BLaER1 (cell line): ENCODE results near the gene AK1.
A peak's percentile ranks its signal among the peaks of the same experiment; 100 is the strongest.
"Not testable (repeated sequence)": the region's sequence is repeated elsewhere in the genome, so short reads cannot be mapped to it uniquely, and the experiment has no call there.

ENCODE experiments used
- H3K27ac ChIP-seq: shearing (Covaris generic); formaldehyde crosslinking; 2 replicates; pipeline ENCODE4 v1.8.1; 2022
- H3K27me3 ChIP-seq: shearing (Covaris generic); formaldehyde crosslinking; 2 replicates; pipeline ENCODE4 v1.8.1; 2022
- H3K36me3 ChIP-seq: shearing (Covaris generic); formaldehyde crosslinking; 2 replicates; pipeline ENCODE4 v1.8.1; 2022
- H3K4me1 ChIP-seq: shearing (Covaris generic); formaldehyde crosslinking; 2 replicates; pipeline ENCODE4 v1.8.1; 2022
- H3K4me2 ChIP-seq: shearing (Covaris generic); formaldehyde crosslinking; 2 replicates; pipeline ENCODE4 v1.8.1; 2022
- H3K4me3 ChIP-seq: shearing (Covaris generic); formaldehyde crosslinking; 2 replicates; pipeline ENCODE4 v1.8.1; 2022
- H3K9ac ChIP-seq: shearing (Covaris generic); formaldehyde crosslinking; 2 replicates; pipeline ENCODE4 v1.8.1; 2022
- H3K9me3 ChIP-seq: shearing (Covaris generic); formaldehyde crosslinking; 2 replicates; pipeline ENCODE4 v1.8.1; 2022
- H4K20me1 ChIP-seq: shearing (Covaris generic); formaldehyde crosslinking; 2 replicates; pipeline ENCODE4 v1.8.1; 2022
- Cebpa-rat ChIP-seq: shearing (Covaris generic); IDR thresholded peaks from 2 replicates; pipeline ENCODE4 v1.8.1; 2022

The AK1 gene

DNA sequence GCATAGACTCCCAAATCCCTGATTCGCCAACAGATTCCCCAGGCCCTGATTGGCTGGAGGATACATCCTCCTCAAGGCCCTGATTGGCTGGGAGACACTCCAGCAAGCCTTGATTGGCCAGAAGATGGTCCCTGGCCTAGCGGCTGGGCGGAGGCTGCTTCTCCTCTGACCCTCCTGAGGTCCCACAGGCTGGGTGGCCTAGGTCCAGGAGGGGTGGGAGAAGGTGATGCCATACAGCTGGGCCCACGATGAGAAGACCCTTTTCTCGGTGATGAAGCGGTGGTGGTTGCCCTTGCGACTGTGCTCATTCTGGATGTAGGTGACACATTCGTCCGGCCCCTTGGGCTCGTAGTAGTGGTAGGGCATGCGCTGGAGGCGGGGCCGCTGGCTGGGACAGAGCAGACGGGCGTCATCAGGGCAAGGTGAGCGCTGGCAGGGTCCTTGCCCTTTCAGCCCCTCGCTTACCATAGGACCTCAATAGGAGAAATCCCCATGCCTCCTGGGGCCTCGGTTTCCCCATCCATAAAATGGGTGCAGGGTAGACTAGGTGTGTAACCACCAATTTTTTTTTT lies 9.0 kb upstream of the AK1 start:
- H3K27ac ChIP-seq: peak overlapping the region; percentile 88

DNA sequence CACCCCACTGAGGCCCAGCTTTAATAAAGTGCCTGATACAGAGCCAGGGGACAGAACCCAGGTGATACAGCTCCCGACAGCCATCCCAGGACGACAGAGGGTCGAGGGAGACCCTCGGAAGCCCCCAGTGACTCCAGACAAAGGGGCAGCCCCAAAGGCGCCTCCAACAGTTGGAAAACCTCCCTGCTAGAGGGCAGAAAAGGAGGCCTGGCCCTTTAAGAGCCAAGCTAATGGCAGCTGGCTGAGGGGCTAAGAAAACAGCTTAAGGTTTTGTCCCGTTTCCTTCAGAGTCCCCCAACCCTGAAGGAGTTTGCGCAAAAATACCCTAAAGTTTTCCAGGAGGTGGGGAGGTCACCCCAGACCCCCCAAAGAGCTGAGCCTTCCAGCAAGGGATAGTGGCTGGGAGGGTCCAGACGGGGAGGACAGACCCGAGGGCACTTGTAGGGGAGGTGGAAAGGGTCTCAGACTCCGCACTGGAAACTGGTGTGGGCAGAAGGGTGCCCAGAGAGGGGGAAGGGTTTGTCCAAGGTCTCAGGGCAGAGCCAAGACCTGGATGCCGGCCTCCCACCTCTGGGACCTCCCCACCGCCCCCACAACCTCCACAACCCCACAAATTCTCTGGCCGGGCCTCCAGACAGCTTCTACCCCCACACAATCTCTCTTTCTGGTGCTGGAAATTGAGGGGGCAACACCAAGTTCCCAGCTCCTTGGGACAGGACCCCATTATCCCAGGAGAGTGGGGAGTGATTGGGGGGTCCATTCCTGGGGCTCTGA lies 8.2 kb upstream of the AK1 start:
- peak overlapping the region; percentile 88 for H3K27ac ChIP-seq

More for the DNA sequence above, 9.0 kb upstream of the AK1 start:
- Histone ChIP-seq H3K36me3 (peaks cover 33% of the 10 kb centered on the region), H3K4me1 (peaks cover 88% of the 10 kb centered on the region), H3K9ac (peak overlapping the region; percentile 79), H4K20me1 (no peaks in the 10 kb centered on the region), H3K4me2 (peak overlapping the region; percentile 85), H3K9me3 (no peaks in the 10 kb centered on the region), H3K27me3 (no peaks in the 10 kb centered on the region), H3K4me3 (peak overlapping the region; percentile 28; the same call in 1 of the 2 replicates)
- TF ChIP-seq Cebpa-rat: no peak

DNA sequence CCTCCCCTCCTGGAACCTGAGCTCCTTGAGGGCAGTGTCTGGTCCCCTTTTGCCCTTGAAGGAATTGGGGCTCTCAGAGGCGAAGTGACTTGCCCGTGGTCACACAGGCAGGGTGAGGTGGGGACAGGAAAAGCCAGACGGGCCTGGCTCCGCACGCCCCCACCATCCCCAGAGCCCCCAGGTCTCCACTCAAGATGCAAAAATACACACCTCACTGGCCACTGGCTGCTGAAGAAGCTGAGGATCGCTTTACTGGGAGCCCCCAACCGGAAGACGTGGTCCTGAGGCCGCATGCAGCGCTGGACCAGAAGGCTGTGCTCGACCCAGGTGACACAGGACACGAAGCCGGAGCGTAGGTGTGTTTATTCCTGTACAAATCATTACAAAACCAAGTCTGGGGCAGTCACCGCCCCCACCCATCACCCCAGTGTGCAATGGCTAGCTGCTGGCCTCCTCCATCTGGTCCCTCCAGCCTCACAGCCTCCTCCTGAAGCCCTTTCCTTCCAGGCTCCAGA lies 7.6 kb upstream of the AK1 start:
- Histone ChIP-seq H3K27me3 (no peaks in the 10 kb centered on the region), H3K4me3 (peak overlapping the region; percentile 28), H3K4me2 (peak overlapping the region; percentile 85), H3K9me3 (no peaks in the 10 kb centered on the region), H3K4me1 (peaks cover 99% of the 10 kb centered on the region), H3K36me3 (peaks cover 19% of the 10 kb centered on the region), H3K9ac (peak overlapping the region; percentile 79), H4K20me1 (no peaks in the 10 kb centered on the region), H3K27ac (peak overlapping the region; percentile 88)
- TF ChIP-seq Cebpa-rat: no peak

More for the DNA sequence above, 8.2 kb upstream of the AK1 start:
- Histone ChIP-seq H3K4me1 (peaks cover 96% of the 10 kb centered on the region), H3K27me3 (no peaks in the 10 kb centered on the region), H3K4me2 (peak overlapping the region; percentile 85), H3K9me3 (no peaks in the 10 kb centered on the region), H4K20me1 (no peaks in the 10 kb centered on the region), H3K36me3 (peaks cover 25% of the 10 kb centered on the region), H3K4me3 (peak overlapping the region; percentile 28), H3K9ac (peak overlapping the region; percentile 79)
- TF ChIP-seq Cebpa-rat: no peak

DNA sequence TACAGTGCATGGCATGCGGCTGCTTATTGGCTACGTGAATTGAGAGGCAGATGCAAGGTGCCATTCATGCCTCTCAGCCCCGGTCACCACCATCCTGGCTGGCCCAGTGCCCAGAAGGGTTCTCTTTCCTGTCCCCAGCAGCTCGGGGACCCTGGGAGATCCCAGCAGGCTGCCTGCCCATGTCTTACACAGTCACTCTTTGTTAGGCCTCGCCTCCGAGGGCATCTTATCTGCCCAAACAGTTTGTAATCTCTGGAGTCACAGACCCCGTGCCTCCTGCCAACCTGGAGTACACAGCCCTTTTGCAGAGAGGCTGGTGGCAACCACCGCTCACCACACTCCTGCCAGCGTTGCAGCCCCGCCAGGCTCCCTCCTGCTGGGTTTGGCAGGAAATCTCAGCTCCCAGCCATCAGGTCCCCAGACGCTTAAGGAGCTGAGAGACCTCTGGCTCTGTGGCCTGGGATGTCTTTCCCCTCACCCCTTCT lies 7.0 kb upstream of the AK1 start:
- no peak for TF ChIP-seq Cebpa-rat
- Histone ChIP-seq H3K4me1 (peaks cover 99% of the 10 kb centered on the region), H3K27ac (peak overlapping the region; percentile 88), H3K9me3 (no peaks in the 10 kb centered on the region), H3K4me3 (peak overlapping the region; percentile 28), H3K9ac (peak overlapping the region; percentile 79), H3K27me3 (no peaks in the 10 kb centered on the region), H4K20me1 (no peaks in the 10 kb centered on the region), H3K4me2 (peak overlapping the region; percentile 85), H3K36me3 (peaks cover 13% of the 10 kb centered on the region)

DNA sequence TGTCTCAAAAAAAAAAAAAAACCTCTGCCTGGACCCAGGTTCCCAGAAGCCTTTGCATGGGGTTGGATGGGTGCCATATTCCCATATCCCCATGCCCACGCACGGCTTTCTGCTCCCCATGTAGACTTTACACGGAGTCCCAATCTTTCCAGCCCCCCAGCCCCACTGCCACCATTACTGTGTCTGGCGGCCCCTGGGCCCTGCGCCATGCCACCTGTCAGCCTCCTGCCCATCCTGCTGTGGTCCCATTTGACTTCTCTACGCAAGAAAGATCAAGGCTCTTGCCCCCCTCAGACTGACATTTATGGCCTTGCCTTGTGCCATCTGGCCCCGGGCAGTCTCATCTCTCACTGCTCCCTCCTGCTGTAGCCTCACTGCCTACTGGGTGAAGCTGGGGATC lies 6.5 kb upstream of the AK1 start:
- TF ChIP-seq Cebpa-rat: no peak
- H3K4me3 ChIP-seq: 0 out of 2 replicates have a peak overlapping the region, but pooled peaks have one; percentile 28
- peak overlapping the region; percentile 79 for H3K9ac ChIP-seq
- no peaks in the 10 kb centered on the region for H4K20me1 ChIP-seq
- no peaks in the 10 kb centered on the region for H3K9me3 ChIP-seq
- peak overlapping the region; percentile 85 for H3K4me2 ChIP-seq
- H3K36me3 ChIP-seq: peaks cover 10% of the 10 kb centered on the region
- no peaks in the 10 kb centered on the region for H3K27me3 ChIP-seq
- H3K27ac ChIP-seq: peak overlapping the region; percentile 88
- H3K4me1 ChIP-seq: peaks cover 99% of the 10 kb centered on the region

DNA sequence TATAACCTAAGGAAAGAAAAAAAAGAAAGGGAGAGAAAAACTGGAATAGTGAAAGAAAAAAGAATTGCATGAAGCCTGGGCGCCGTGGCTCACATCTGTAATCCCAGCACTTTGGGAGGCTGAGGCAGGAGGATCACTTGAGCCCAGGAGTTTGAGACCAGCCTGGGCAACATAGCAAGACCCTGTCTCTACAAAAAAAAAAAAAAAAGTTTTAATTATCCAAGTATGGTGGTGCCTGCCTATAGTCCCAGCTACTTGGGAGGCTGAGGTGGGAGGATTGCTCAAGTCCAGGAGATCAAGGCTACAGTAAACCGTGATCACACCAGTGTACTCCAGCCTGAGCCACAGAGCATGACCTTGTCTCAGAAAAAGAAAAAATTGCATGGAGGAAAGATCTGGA lies 4.2 kb upstream of the AK1 start:
- Histone ChIP-seq H3K27ac (peak overlapping the region; percentile 88), H3K4me2 (peak overlapping the region; percentile 85; the same call in 1 of the 2 replicates), H3K4me1 (peaks cover 98% of the 10 kb centered on the region), H3K27me3 (peaks cover 21% of the 10 kb centered on the region)
- H3K9me3 ChIP-seq, H3K36me3 ChIP-seq, H4K20me1 ChIP-seq, H3K9ac ChIP-seq, H3K4me3 ChIP-seq: not testable (repeated sequence)

DNA sequence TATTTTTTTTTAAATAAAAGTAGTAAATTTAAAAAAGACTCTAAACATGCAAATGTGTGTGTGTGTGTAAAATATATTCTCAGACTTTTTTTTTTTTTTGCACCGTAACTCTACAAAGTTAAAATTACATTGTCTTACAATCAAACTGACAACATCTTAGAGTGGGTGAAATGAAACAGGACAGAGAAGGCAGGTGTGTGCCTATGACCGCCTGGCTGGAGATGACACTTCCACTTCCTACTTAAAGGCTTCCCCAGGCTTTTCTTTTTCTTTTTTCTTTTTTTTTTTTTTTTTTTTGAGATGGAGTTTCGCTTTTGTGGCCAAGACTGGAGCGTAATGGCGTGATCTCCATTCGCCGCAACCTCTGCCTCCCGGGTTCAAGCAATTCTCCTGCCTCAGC lies 2.7 kb upstream of the AK1 start:
- peaks cover 98% of the 10 kb centered on the region for H3K4me1 ChIP-seq
- H4K20me1 ChIP-seq: no peaks in the 10 kb centered on the region
- H3K9ac ChIP-seq: no peak overlapping the region
- H3K27me3 ChIP-seq: peaks cover 23% of the 10 kb centered on the region
- H3K4me2 ChIP-seq: peak overlapping the region; percentile 78
- H3K27ac ChIP-seq: no peak overlapping the region
- no peak for TF ChIP-seq Cebpa-rat
- H3K4me3 ChIP-seq: no peak overlapping the region
- no peaks in the 10 kb centered on the region for H3K36me3 ChIP-seq
- H3K9me3 ChIP-seq: no peaks in the 10 kb centered on the region

DNA sequence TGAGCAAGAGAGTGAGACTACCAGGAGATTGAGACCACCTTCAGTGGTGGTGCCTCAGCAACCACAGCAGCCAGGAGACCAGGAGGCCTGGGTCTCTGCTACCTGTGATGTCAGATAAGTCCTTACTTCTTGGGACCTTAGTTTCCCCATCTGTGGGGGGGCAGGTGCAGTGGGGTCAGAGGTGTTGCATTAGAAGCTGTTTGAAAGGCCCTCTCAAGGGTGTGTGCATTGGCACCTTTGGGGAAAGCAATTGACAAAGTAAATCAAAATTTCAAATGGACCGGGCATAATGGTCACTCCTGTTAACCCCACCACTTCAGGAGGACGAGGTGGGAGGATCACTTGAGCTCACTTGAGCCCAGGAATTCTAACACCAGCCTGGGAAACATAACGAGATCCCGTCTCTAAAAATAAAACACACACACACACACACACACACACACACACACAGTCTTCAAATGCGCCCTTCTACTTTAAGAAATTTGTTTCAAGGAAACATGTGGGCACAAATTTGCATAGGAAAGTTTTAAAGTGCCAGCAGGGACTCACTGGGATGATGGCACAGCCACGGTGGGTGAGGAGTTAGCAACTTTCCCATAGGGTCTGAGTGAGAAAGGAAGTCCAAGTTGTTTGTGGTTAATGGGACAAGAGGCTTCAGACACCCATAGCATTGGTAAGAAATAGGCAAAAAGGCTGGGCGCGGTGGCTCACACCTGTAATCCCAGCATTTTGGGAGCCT lies 1.3 kb upstream of the AK1 start:
- Histone ChIP-seq H3K9ac (no peak overlapping the region), H3K27me3 (peaks cover 23% of the 10 kb centered on the region), H3K4me1 (peaks cover 98% of the 10 kb centered on the region), H3K27ac (no peak overlapping the region), H3K4me2 (peak overlapping the region; percentile 78), H4K20me1 (no peaks in the 10 kb centered on the region), H3K36me3 (no peaks in the 10 kb centered on the region), H3K4me3 (no peak overlapping the region), H3K9me3 (no peaks in the 10 kb centered on the region)
- TF ChIP-seq Cebpa-rat: no peak

DNA sequence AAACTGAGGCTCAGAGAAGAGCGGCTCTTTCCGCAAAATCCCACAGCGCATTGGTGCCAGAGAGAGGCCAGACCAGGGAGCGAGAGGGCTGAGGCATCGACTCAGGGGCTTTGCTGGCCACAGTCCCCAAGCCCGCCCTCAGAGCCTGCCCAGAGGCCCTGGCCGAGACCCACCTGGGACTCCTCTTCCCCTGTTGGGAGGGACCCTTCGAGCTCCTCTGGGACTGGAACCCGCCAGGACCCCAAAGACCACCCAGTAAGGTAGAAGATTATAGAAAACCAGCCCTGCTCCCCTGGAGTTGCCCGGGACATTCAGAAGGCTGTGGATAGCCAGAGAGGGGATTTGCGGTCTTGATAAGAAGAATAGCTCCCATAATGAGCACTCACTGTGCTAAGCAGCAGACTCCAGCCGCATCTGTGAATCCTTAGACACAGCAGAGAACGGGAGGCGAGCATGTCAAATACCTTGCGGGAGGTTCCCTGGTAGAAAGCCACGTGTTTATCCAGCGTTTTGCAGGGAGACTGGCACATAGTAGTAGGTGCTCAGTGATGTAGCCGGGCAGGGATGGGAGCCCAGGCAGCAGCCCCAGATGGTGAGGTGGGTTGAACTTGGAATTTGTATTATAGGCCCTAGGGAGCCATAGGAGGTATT lies 651 bp upstream of the AK1 start:
- no peaks in the 10 kb centered on the region for H3K36me3 ChIP-seq
- H3K4me2 ChIP-seq: peak overlapping the region; percentile 78
- no peak overlapping the region; the same call in 1 of the 2 replicates for H3K9ac ChIP-seq
- peak overlapping the region; percentile 55 for H3K4me3 ChIP-seq
- H4K20me1 ChIP-seq: no peaks in the 10 kb centered on the region
- H3K27ac ChIP-seq: peak overlapping the region; percentile 26; the same call in 1 of the 2 replicates
- H3K27me3 ChIP-seq: peaks cover 23% of the 10 kb centered on the region
- peaks cover 98% of the 10 kb centered on the region for H3K4me1 ChIP-seq
- no peak for TF ChIP-seq Cebpa-rat
- H3K9me3 ChIP-seq: no peaks in the 10 kb centered on the region
